H1 (cell line): Measurements from ENCODE around the gene CAMSAP3. TPM values are rescaled to one million over a fixed set of nuclear protein-coding genes. Genes with fewer than 3 reads are reported as not detected.

Source experiments
- CTCF ChIA-PET: fragments of 300-600 bp; sonication (Branson Sonifier 250); formaldehyde crosslinking; loops from one replicate; lab custom pipeline; 2021; ENCODE audit not compliant: partially characterized antibody; lab: Charles Lee
- POLR2A ChIA-PET: fragments of 300-600 bp; sonication (Branson Sonifier 250); formaldehyde crosslinking; loops from one replicate; lab custom pipeline; 2021; ENCODE audit warnings: inconsistent platforms; ENCODE audit not compliant: partially characterized antibody; lab: Charles Lee
- DNase-seq, 2 experiments: peaks; one replicate each; pipeline versions ENCODE4 v3.0.0 to v3.0.0-alpha.2; 2010 to 2022; ENCODE audit warnings: low spot score in 2 of 2, low read depth in 1 of 2, mixed read lengths in 1 of 2
- FAIRE-seq: peaks from 2 replicates; lab custom pipeline; 2011; peaks lifted over from hg19 to GRCh38; lab: Jason Lieb, UNC
- H2AFZ ChIP-seq: 2 replicates; pipeline ENCODE4 v1.8.1; 2012; ENCODE audit warnings: low read length, inconsistent platforms
- H2AK5ac ChIP-seq: 2 replicates; pipeline ENCODE4 v1.6.1; 2013; ENCODE audit warnings: low read depth, low read length
- H2BK120ac ChIP-seq: replicated peaks from 2 replicates; pipeline ENCODE3; 2013; ENCODE audit warnings: low read depth, low read length, inconsistent platforms
- H2BK12ac ChIP-seq: 2 replicates; pipeline ENCODE4 v1.6.1; 2013; ENCODE audit warnings: low read depth, low read length
- H2BK15ac ChIP-seq: 2 replicates; pipeline ENCODE4 v1.6.1; 2013; ENCODE audit warnings: low read length
- H2BK20ac ChIP-seq: 2 replicates; pipeline ENCODE4 v1.6.1; 2013; ENCODE audit warnings: low read length
- H2BK5ac ChIP-seq: 2 replicates; pipeline ENCODE4 v1.6.1; 2013; ENCODE audit warnings: low read depth, low read length
- H3K14ac ChIP-seq: 2 replicates; pipeline ENCODE4 v1.6.1; 2013; ENCODE audit warnings: inconsistent platforms; ENCODE audit not compliant: insufficient read length
- H3K18ac ChIP-seq: 2 replicates; pipeline ENCODE4 v1.6.1; 2013; ENCODE audit warnings: low read length; ENCODE audit errors: extremely low read depth
- H3K23ac ChIP-seq: 2 replicates; pipeline ENCODE4 v1.6.1; 2013; ENCODE audit warnings: inconsistent platforms; ENCODE audit not compliant: insufficient read length
- H3K23me2 ChIP-seq: 2 replicates; pipeline ENCODE4 v1.6.1; 2013; ENCODE audit warnings: low read depth, low read length
- H3K27ac ChIP-seq: 2 replicates; pipeline ENCODE4 v1.6.1; 2011; ENCODE audit warnings: low read depth, low read length, inconsistent platforms
- H3K27me3 ChIP-seq, 4 experiments: replicated peaks in 1 of 4; 1 replicate in 1 of 4; 2 replicates in 3 of 4; pipeline versions ENCODE4 v1.6.1 to v1.8.1; 2011 to 2013; ENCODE audit warnings: low read length in 3 of 4, mild to moderate bottlenecking in 3 of 4, inconsistent platforms in 2 of 4, mixed read lengths in 2 of 4, moderate library complexity in 1 of 4; ENCODE audit not compliant: control insufficient read depth in 3 of 4, insufficient read depth in 3 of 4; ENCODE audit errors: extremely low read depth in 1 of 4
- H3K36me3 ChIP-seq, 4 experiments: 2 replicates each; pipeline versions ENCODE4 v1.6.1 to v1.8.1; 2011 to 2013; ENCODE audit warnings: mild to moderate bottlenecking in 4 of 4, low read length in 3 of 4, moderate library complexity in 2 of 4, control low read depth in 1 of 4, inconsistent platforms in 1 of 4; ENCODE audit not compliant: insufficient read depth in 4 of 4, control insufficient read depth in 2 of 4
- H3K4ac ChIP-seq: replicated peaks from 2 replicates; pipeline ENCODE3; 2013; ENCODE audit warnings: low read length, low read depth, mixed read lengths, inconsistent platforms; ENCODE audit not compliant: insufficient read length
- H3K4me1 ChIP-seq, 4 experiments: replicated peaks in 1 of 4; 1 replicate in 1 of 4; 2 replicates in 3 of 4; pipeline versions ENCODE4 v1.6.1 to v1.8.1; 2011 to 2013; ENCODE audit warnings: low read length in 3 of 4, inconsistent platforms in 2 of 4, mixed read lengths in 1 of 4; ENCODE audit not compliant: insufficient read depth in 4 of 4, control insufficient read depth in 3 of 4
- H3K4me2 ChIP-seq, 2 experiments: 2 replicates each; pipeline versions ENCODE4 v1.6.1 to v1.8.1; 2011 to 2013; ENCODE audit warnings: low read depth in 2 of 2, low read length in 2 of 2, control low read depth in 1 of 2, inconsistent platforms in 1 of 2, mild to moderate bottlenecking in 1 of 2; ENCODE audit not compliant: insufficient read depth in 1 of 2
- H3K4me3 ChIP-seq, 4 experiments: fragments of 200-600, 300-600 bp in 1 of 4; sonication (generic), shearing (Covaris generic), sonication (Bioruptor Twin) in 1 of 4; 2 replicates each; pipeline versions ENCODE4 v1.5.1 to v1.8.1; 2011 to 2016; ENCODE audit warnings: low read length in 4 of 4, low read depth in 3 of 4, control low read depth in 2 of 4, inconsistent platforms in 2 of 4, mild to moderate bottlenecking in 2 of 4, mixed read lengths in 1 of 4, moderate library complexity in 1 of 4; ENCODE audit not compliant: insufficient read depth in 2 of 4; ENCODE audit errors: extremely low read depth in 1 of 4
- H3K56ac ChIP-seq: replicated peaks from 2 replicates; pipeline ENCODE3; 2013; ENCODE audit warnings: low read depth, mild to moderate bottlenecking, mixed read lengths, low read length, inconsistent platforms; ENCODE audit not compliant: insufficient read length
- H3K79me1 ChIP-seq: 2 replicates; pipeline ENCODE4 v1.6.1; 2013; ENCODE audit warnings: low read depth, low read length, control low read depth
- H3K79me2 ChIP-seq, 2 experiments: 2 replicates each; pipeline versions ENCODE4 v1.6.1 to v1.8.1; 2012 to 2013; ENCODE audit warnings: low read length in 2 of 2, mild to moderate bottlenecking in 2 of 2, inconsistent platforms in 1 of 2; ENCODE audit not compliant: insufficient read depth in 2 of 2, control insufficient read depth in 1 of 2
- H3K9ac ChIP-seq, 4 experiments: replicated peaks in 1 of 4; 1 replicate in 1 of 4; 2 replicates in 3 of 4; pipeline versions ENCODE4 v1.6.1 to v1.8.1; 2011 to 2013; ENCODE audit warnings: low read depth in 3 of 4, low read length in 3 of 4, control low read depth in 2 of 4, mild to moderate bottlenecking in 2 of 4, moderate library complexity in 2 of 4, inconsistent platforms in 1 of 4; ENCODE audit errors: extremely low read depth in 1 of 4
- H3K9me3 ChIP-seq, 2 experiments: 2 replicates each; pipeline versions ENCODE4 v1.6.1 to v1.8.1; 2012 to 2013; ENCODE audit warnings: mild to moderate bottlenecking in 2 of 2, moderate library complexity in 2 of 2, control low read depth in 1 of 2, inconsistent platforms in 1 of 2, low read depth in 1 of 2, low read length in 1 of 2, mixed read lengths in 1 of 2; ENCODE audit not compliant: insufficient read depth in 2 of 2
- H4K20me1 ChIP-seq, 2 experiments: replicated peaks in 1 of 2; 2 replicates each; pipeline versions ENCODE3 to v1.8.1; 2011 to 2013; ENCODE audit warnings: inconsistent platforms in 2 of 2, low read length in 2 of 2, mild to moderate bottlenecking in 1 of 2; ENCODE audit not compliant: insufficient read depth in 2 of 2, control insufficient read depth in 1 of 2
- H4K5ac ChIP-seq: 2 replicates; pipeline ENCODE4 v1.6.1; 2013; ENCODE audit warnings: low read length, low read depth, mixed read lengths, inconsistent platforms; ENCODE audit not compliant: insufficient read length
- H4K8ac ChIP-seq: 2 replicates; pipeline ENCODE4 v1.8.0; 2013; ENCODE audit warnings: mild to moderate bottlenecking, moderate library complexity, low read length, inconsistent platforms; ENCODE audit not compliant: insufficient read depth; ENCODE audit errors: extremely low read depth
- H4K91ac ChIP-seq: replicated peaks from 2 replicates; pipeline ENCODE3; 2013; ENCODE audit warnings: low read length, mixed read lengths, inconsistent platforms; ENCODE audit not compliant: insufficient read length
- ATF3 ChIP-seq: IDR thresholded peaks from 2 replicates; pipeline ENCODE4 v1.6.1; 2011; ENCODE audit warnings: low read depth, mild to moderate bottlenecking, low read length; ENCODE audit not compliant: insufficient read depth
- CBX5 ChIP-seq: fragments of 300-800, 300-1000 bp; sonication (generic); IDR thresholded peaks from 2 replicates; pipeline ENCODE4 v1.7.1; 2016; ENCODE audit warnings: antibody characterized with exemption, low read length, low read depth
- EGR1 ChIP-seq: IDR thresholded peaks from 2 replicates; pipeline ENCODE4 v1.6.1; 2011; ENCODE audit warnings: low read depth, low read length, borderline replicate concordance
- HDAC2 ChIP-seq, 2 experiments: fragments of 300-600 bp in 1 of 2; sonication (generic) in 1 of 2; IDR thresholded peaks; 2 replicates each; pipeline ENCODE4 v1.6.1; 2011 to 2012; ENCODE audit warnings: low read depth in 2 of 2, low read length in 2 of 2, mild to moderate bottlenecking in 2 of 2, moderate library complexity in 2 of 2, borderline replicate concordance in 1 of 2, inconsistent platforms in 1 of 2
- KDM1A ChIP-seq: fragments of 200-600, 300-600 bp; sonication (generic); IDR thresholded peaks from 2 replicates; pipeline ENCODE4 v1.7.1; 2016; ENCODE audit warnings: mild to moderate bottlenecking, low read length, borderline replicate concordance
- MAX ChIP-seq: IDR thresholded peaks from 2 replicates; pipeline ENCODE4 v1.6.1; 2012; ENCODE audit warnings: inconsistent platforms
- POLR2A ChIP-seq, 2 experiments: IDR thresholded peaks; 1 replicate in 1 of 2; 2 replicates in 1 of 2; pipeline ENCODE4 v1.6.1; 2011; ENCODE audit warnings: low read depth in 2 of 2, low read length in 2 of 2, mild to moderate bottlenecking in 2 of 2; ENCODE audit errors: control extremely low read depth in 1 of 2
- SIX5 ChIP-seq: IDR thresholded peaks from 2 replicates; pipeline ENCODE4 v1.6.1; 2011; ENCODE audit warnings: mild to moderate bottlenecking, low read depth, low read length
- SP4 ChIP-seq: IDR thresholded peaks from 2 replicates; pipeline ENCODE4 v1.6.1; 2012; ENCODE audit warnings: low read length, inconsistent platforms
- SUZ12 ChIP-seq: fragments of 200-600 bp; sonication (generic); IDR thresholded peaks from 2 replicates; pipeline ENCODE4 v1.6.1; 2012; ENCODE audit warnings: mild to moderate bottlenecking, inconsistent platforms, low read length, moderate library complexity, mixed read lengths
- TEAD4 ChIP-seq: IDR thresholded peaks from 2 replicates; pipeline ENCODE4 v1.6.1; 2012; ENCODE audit warnings: low read depth, low read length, inconsistent platforms, mixed read lengths
- WGBS, 2 experiments: shearing (Covaris generic) in 1 of 2; methylation state at CpG; one replicate each; pipeline versions ENCODE4 v1.1.6 to v1.1.7; 2013 to 2015; ENCODE audit warnings: low lambda C conversion rate in 2 of 2, mixed read lengths in 2 of 2, inconsistent platforms in 1 of 2, low coverage in 1 of 2, missing lambda C conversion rate in 1 of 2; ENCODE audit not compliant: insufficient replicate concordance in 2 of 2, insufficient coverage in 1 of 2, insufficient read length in 1 of 2; ENCODE audit errors: extremely low coverage in 1 of 2, missing lambda C conversion rate in 1 of 2; 5-methylcytosine and 5-hydroxymethylcytosine counted together
- polyA plus RNA-seq, 7 experiments: library from polyadenylated mRNA; depleted of rRNA in 3 of 7; stranded (reverse) in 5 of 7; unstranded in 2 of 7; fragments of >200 nt in 5 of 7; fragments of 200-250 nt in 2 of 7; gene quantifications; 1 replicate in 5 of 7; 2 replicates in 1 of 7; 4 replicates in 1 of 7; pipeline versions ENCODE4 v1.2.1 to v1.2.3, GENCODE V29; 2011 to 2013; ENCODE audit warnings: missing spikeins in 2 of 7, mixed read lengths in 2 of 7
- total RNA-seq: library from RNA; stranded (reverse); fragmentation: NEBNext Ultra II Directional; extraction: Animal tissue kit (Norgen Biotek cat#: 25700); gene quantifications from 2 replicates; pipeline ENCODE4 v1.2.1, GENCODE V29; 2021

CAMSAP3 gene
- total and polyA plus RNA-seq, 2 of the 8 experiments (the other 6 are each of a cell fraction or from before 2014, with no cell fraction given): 11.4 to 30.4 TPM

- Histone ChIP-seq H2BK15ac (no peak overlapping the region), H3K9me3 (no peaks in the 10 kb centered on the region), H3K4me2 (no peak overlapping the region), H2AFZ (no peak overlapping the region), H3K9ac (no peak overlapping the region), H3K79me2 (peaks cover 10 to 29% of the 10 kb centered on the region in 2 experiments; a peak in 3 of 4 replicates), H3K23me2 (peaks cover 3% of the 10 kb centered on the region; the same call in 1 of the 2 replicates), H3K27me3 (no peaks in the 10 kb centered on the region), H3K27ac (no peak overlapping the region), H3K4ac (no peak overlapping the region), H2AK5ac (no peak overlapping the region), H2BK120ac (no peak overlapping the region), H2BK5ac (no peak overlapping the region), H3K56ac (no peak overlapping the region), H2BK12ac (no peak overlapping the region), H3K79me1 (peaks cover 26% of the 10 kb centered on the region), H4K8ac (no peak overlapping the region), H3K18ac (no peak overlapping the region), H3K4me1 (peaks cover 0 to 6% (median under 1%) of the 10 kb centered on the region in 4 experiments; a peak in 2 of 7 replicates), H3K36me3 (peaks cover 8 to 41% (median 24%) of the 10 kb centered on the region in 4 experiments; a peak in 6 of 8 replicates), H4K5ac (no peak overlapping the region), H4K20me1 (peaks cover 4 to 24% of the 10 kb centered on the region in 2 experiments), H3K14ac (no peak overlapping the region), H2BK20ac (no peak overlapping the region), H3K4me3 (no peak overlapping the region), H4K91ac (no peak overlapping the region), H3K23ac (no peak overlapping the region)
- no peak for DNase-seq
- POLR2A ChIA-PET: interaction anchor here (0.6 to 6.4 kb wide), 6 partner anchors 9 to 213 kb away, joined by 3 to 34 read pairs (median 4); partner anchors contain the start of gene PCP2
- CTCF ChIA-PET: interaction anchor here (0.6 to 1.3 kb wide), 6 partner anchors 14 to 127 kb away, joined by 3 to 6 read pairs (median 4); partner anchors contain the start of gene TRAPPC5
- no peak for FAIRE-seq
- WGBS, 2 experiments: 93% methylated on average over 34 of the region's 39 CpGs; no CpG with 5 or more reads in 1 of the 2 experiments
- TF ChIP-seq HDAC2 (IDR thresholded peaks at IDR 0.05; ENCODE audit: borderline replicate concordance in 1 of 2, low read depth in 2 of 2, low read length in 2 of 2) (no peak), SP4 (no peak), EGR1 (no peak), TEAD4 (no peak), CBX5 (no peak), SUZ12 (no peak), KDM1A (no peak), MAX (no peak), SIX5 (no peak), POLR2A (IDR thresholded peaks at IDR 0.05; ENCODE audit: control extremely low read depth in 1 of 2, low read depth in 2 of 2, low read length in 2 of 2) (no peak), ATF3 (no peak)
Measured at GRCh38 chr19:7623725-7624603, 28.3 kb downstream of the CAMSAP3 start.
